Measurements from ENCODE around the gene HDAC9. TPM values are rescaled to one million over a fixed set of nuclear protein-coding genes. Genes with fewer than 3 reads are reported as not detected.

Gene HDAC9
- total RNA-seq, 4 donors from 2014 or later, result 3.4 to 7.2 (median 4.5) TPM

GRCh38 chr7:18834577-18834976 is 339.0 kb downstream of the HDAC9 start:
- no peak overlapping the region for H3K4me3 ChIP-seq
- H3K27ac ChIP-seq, result no peak overlapping the region
- no peak for DNase-seq (ENCODE audit: low spot score in 2 of 2)
- WGBS, result 62% methylated on average over 8 of the region's 8 CpGs
- H3K36me3 ChIP-seq, result no peaks in the 10 kb centered on the region
- H3K9me3 ChIP-seq, result no peaks in the 10 kb centered on the region
- no peaks in the 10 kb centered on the region for H3K27me3 ChIP-seq
- H3K4me1 ChIP-seq, result peaks cover 8% of the 10 kb centered on the region
- TF ChIP-seq EP300 (IDR thresholded peaks at IDR 0.05) (no peak), CTCF (IDR thresholded peaks at IDR 0.05) (no peak), POLR2AphosphoS5 (IDR thresholded peaks at IDR 0.05) (no peak), POLR2A (IDR thresholded peaks at IDR 0.05) (no peak)

GRCh38 chr7:18835001-18835690 is 339.6 kb downstream of the HDAC9 start:
- no peaks in the 10 kb centered on the region for H3K27me3 ChIP-seq
- H3K27ac ChIP-seq, result no peak overlapping the region
- no peak overlapping the region for H3K4me3 ChIP-seq
- TF ChIP-seq POLR2A (IDR thresholded peaks at IDR 0.05) (no peak), CTCF (IDR thresholded peaks at IDR 0.05) (no peak), EP300 (IDR thresholded peaks at IDR 0.05) (no peak), POLR2AphosphoS5 (IDR thresholded peaks at IDR 0.05) (no peak)
- no peaks in the 10 kb centered on the region for H3K36me3 ChIP-seq
- peaks cover 6% of the 10 kb centered on the region for H3K4me1 ChIP-seq
- H3K9me3 ChIP-seq, result no peaks in the 10 kb centered on the region
- DNase-seq (ENCODE audit: low spot score in 2 of 2), result no peak
- WGBS, result 56% methylated on average over 7 of the region's 7 CpGs

- H3K27ac ChIP-seq, result no peak overlapping the region
- no peak for DNase-seq (ENCODE audit: low spot score in 2 of 2)
These were observed 348.4 kb downstream of the HDAC9 start for GRCh38 chr7:18843979-18844378.

GRCh38 chr7:18844735-18845134 is 349.2 kb downstream of the HDAC9 start:
- 89% methylated on average over 5 of the region's 5 CpGs for WGBS
- no peaks in the 10 kb centered on the region for H3K9me3 ChIP-seq
- no peaks in the 10 kb centered on the region for H3K36me3 ChIP-seq
- H3K27ac ChIP-seq, result no peak overlapping the region
- no peaks in the 10 kb centered on the region for H3K27me3 ChIP-seq
- TF ChIP-seq POLR2A (IDR thresholded peaks at IDR 0.05) (no peak), POLR2AphosphoS5 (IDR thresholded peaks at IDR 0.05) (no peak), CTCF (IDR thresholded peaks at IDR 0.05) (no peak), EP300 (IDR thresholded peaks at IDR 0.05) (no peak)
- no peak overlapping the region for H3K4me3 ChIP-seq
- DNase-seq (ENCODE audit: low spot score in 2 of 2), result no peak
- no peaks in the 10 kb centered on the region for H3K4me1 ChIP-seq

More at GRCh38 chr7:18843979-18844378, 348.4 kb downstream of the HDAC9 start:
- Histone ChIP-seq H3K4me1 (no peaks in the 10 kb centered on the region), H3K27me3 (no peaks in the 10 kb centered on the region), H3K4me3 (no peak overlapping the region), H3K36me3 (no peaks in the 10 kb centered on the region), H3K9me3 (no peaks in the 10 kb centered on the region)
- TF ChIP-seq POLR2A (IDR thresholded peaks at IDR 0.05), result no peak
- no peak for TF ChIP-seq CTCF (IDR thresholded peaks at IDR 0.05)
- no peak for TF ChIP-seq POLR2AphosphoS5 (IDR thresholded peaks at IDR 0.05)
- no peak for TF ChIP-seq EP300 (IDR thresholded peaks at IDR 0.05)
- 77% methylated on average over 3 of the region's 3 CpGs for WGBS

- H3K27me3 ChIP-seq, result no peaks in the 10 kb centered on the region
- peak overlapping the region; percentile 45 for H3K27ac ChIP-seq
- no peak overlapping the region for H3K4me3 ChIP-seq
- 82% methylated on average over 6 of the region's 6 CpGs for WGBS
- no peak for TF ChIP-seq POLR2AphosphoS5 (IDR thresholded peaks at IDR 0.05)
- TF ChIP-seq POLR2A (IDR thresholded peaks at IDR 0.05), result no peak
- no peak for TF ChIP-seq EP300 (IDR thresholded peaks at IDR 0.05)
- no peak for TF ChIP-seq CTCF (IDR thresholded peaks at IDR 0.05)
- H3K36me3 ChIP-seq, result no peaks in the 10 kb centered on the region
- no peak for DNase-seq (ENCODE audit: low spot score in 2 of 2)
- H3K4me1 ChIP-seq, result no peaks in the 10 kb centered on the region
- no peaks in the 10 kb centered on the region for H3K9me3 ChIP-seq
These were observed 350.2 kb downstream of the HDAC9 start for GRCh38 chr7:18845700-18846099.
